Stomach (tissue), 9 donors: ENCODE measurements around the gene GGT6. TPM values are rescaled to one million over a fixed set of nuclear protein-coding genes. Genes with fewer than 3 reads are reported as not detected.

Experiments
- DNase-seq, 2 donors: peaks; one replicate each; pipeline versions ENCODE4 v3.0.0 to v3.0.0-alpha.2; 2013 to 2019
- H3K27ac ChIP-seq, 5 donors: fragments of 200-600 bp in 4 of 5; sonication (generic) in 4 of 5; one replicate each; pipeline ENCODE4 v1.5.1; 2013 to 2019; ENCODE audit warnings: mild to moderate bottlenecking in 1 of 5, moderate library complexity in 1 of 5
- H3K27me3 ChIP-seq, 3 donors: fragments of 200-600 bp; sonication (generic); one replicate each; pipeline ENCODE4 v1.5.1; 2017 to 2019; ENCODE audit warnings: mixed run types in 1 of 3
- H3K36me3 ChIP-seq, 4 donors: fragments of 200-600 bp; sonication (generic); 1 replicate in 3 of 4; 2 replicates in 1 of 4; pipeline ENCODE4 v1.5.1; 2016 to 2019
- H3K4me1 ChIP-seq, 4 donors: fragments of 200-600 bp; sonication (generic); one replicate each; pipeline ENCODE4 v1.5.1; 2016 to 2019
- H3K4me3 ChIP-seq, 4 donors: fragments of 200-600 bp; sonication (generic) in 3 of 4; one replicate each; pipeline ENCODE4 v1.5.1; 2016 to 2019; ENCODE audit warnings: mild to moderate bottlenecking in 1 of 4
- H3K9me3 ChIP-seq, 4 donors: fragments of 200-600 bp; sonication (generic); one replicate each; pipeline ENCODE4 v1.5.1; 2016 to 2019
- EP300 ChIP-seq: sonication (generic); formaldehyde crosslinking; IDR thresholded peaks from one replicate; pipeline ENCODE4 v1.6.1; 2017; ENCODE audit warnings: antibody characterized with exemption
- POLR2A ChIP-seq, 4 donors: fragments of 450-650 bp; IDR thresholded peaks; one replicate each; pipeline ENCODE4 v1.6.1; 2016; ENCODE audit warnings: antibody characterized with exemption in 4 of 4, control low read depth in 2 of 4, mild to moderate bottlenecking in 1 of 4, moderate library complexity in 1 of 4
- POLR2AphosphoS5 ChIP-seq, 3 donors: sonication (generic); formaldehyde crosslinking; IDR thresholded peaks; one replicate each; pipeline ENCODE4 v1.6.1; 2016; ENCODE audit warnings: antibody characterized with exemption in 3 of 3
- WGBS, 5 donors: extraction: QIAGEN DNeasy Blood & Tissue Kit in 3 of 5; methylation state at CpG; one replicate each; pipeline versions ENCODE4 v1.1.5 to v1.1.7; 2013 to 2018; 5-methylcytosine and 5-hydroxymethylcytosine counted together
- intact Hi-C: fragments of 100-400 bp; cut with DNase I; formaldehyde crosslinking; loops from one replicate; pipeline ENCODE4 v1.15.1; 2023; ENCODE audit warnings: low total_unique reads
- polyA plus RNA-seq, 3 donors: library from polyadenylated mRNA; stranded (reverse); fragments of 200-250 nt; gene quantifications; one replicate each; pipeline ENCODE4 v1.2.3, GENCODE V29; 2013
- total RNA-seq, 5 donors: library from RNA; depleted of rRNA; stranded (reverse); fragments of >200 nt; gene quantifications; one replicate each; pipeline versions ENCODE4 v1.1.0 to v1.2.3, GENCODE V29; 2014 to 2016
- TF ChIP-seq, protein P1 (sequence below), 7 experiments: fragments of 450-650 bp in 4 of 7; fragments of 200-600 bp in 3 of 7; sonication (generic) in 3 of 7; IDR thresholded peaks; one replicate each; pipeline ENCODE4 v1.5.1; 2016 to 2019; ENCODE audit warnings: antibody characterized with exemption in 7 of 7, control low read depth in 2 of 7, mild to moderate bottlenecking in 1 of 7
- donor health status: healthy with polysubstance abuse.
- donor health status: Bipolar disorder and iron deficiency.
- donor health status: healthy.

The GGT6 gene
- total and polyA plus RNA-seq, 8 donors, result 4.4 to 147 (median 15.2) TPM

DNA sequence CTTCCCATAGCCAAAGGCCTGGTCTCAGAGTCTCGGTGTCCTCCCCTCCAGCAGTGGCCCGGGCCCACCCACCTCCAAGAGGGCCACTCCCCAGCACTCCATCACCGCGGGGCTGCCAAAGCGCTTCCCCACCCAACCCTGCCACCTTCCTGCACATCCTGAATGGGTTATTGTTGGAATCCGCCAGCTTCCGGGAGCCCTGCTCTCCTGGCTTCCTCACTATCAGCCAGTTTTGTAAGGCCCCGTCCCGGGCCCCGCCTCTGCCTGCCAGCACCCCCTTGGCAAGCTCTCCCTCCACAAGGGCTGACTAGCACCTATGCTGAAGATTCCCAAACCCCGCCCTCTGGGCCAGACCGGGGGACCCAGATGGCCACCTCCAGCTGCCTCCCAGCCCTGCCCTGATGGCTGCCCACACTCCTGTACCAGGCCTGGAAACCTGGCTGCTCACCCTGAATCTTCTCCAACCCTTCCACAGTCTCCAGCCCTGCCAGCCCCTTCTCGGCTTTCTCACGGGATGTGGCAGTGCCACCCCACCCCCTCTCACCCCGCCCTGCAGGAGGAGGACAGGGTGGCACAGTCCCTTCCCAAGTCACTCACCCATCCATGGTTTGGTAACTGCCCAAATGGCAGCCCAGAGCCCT lies 19.6 kb downstream of the GGT6 start:
- WGBS, 5 donors, result 35 to 61% (median 49%) methylated on average over 14 to 15 of the region's 15 CpGs
- H3K9me3 ChIP-seq, result no peaks in the 10 kb centered on the region
- DNase-seq, result peak in 1 of 2 donors; percentile 56
- peak overlapping the region in 1 of 4 donors; percentile 0 for H3K4me3 ChIP-seq
- H3K27me3 ChIP-seq, result peaks cover 0 to 4% (median 0%) of the 10 kb centered on the region in 3 donors
- peaks cover 33 to 58% (median 47%) of the 10 kb centered on the region in 4 donors for H3K4me1 ChIP-seq
- intact Hi-C loops, result loop anchor here (10.0 kb wide), 1 partner anchor 116 kb away; no protein-coding TSS in a partner anchor
- H3K36me3 ChIP-seq, result peaks cover 52 to 92% (median 84%) of the 10 kb centered on the region in 4 donors
- TF ChIP-seq POLR2A (IDR thresholded peaks at IDR 0.05) (no peak), EP300 (no peak), POLR2AphosphoS5 (IDR thresholded peaks at IDR 0.05) (no peak)
- TF ChIP-seq, protein P1, sequence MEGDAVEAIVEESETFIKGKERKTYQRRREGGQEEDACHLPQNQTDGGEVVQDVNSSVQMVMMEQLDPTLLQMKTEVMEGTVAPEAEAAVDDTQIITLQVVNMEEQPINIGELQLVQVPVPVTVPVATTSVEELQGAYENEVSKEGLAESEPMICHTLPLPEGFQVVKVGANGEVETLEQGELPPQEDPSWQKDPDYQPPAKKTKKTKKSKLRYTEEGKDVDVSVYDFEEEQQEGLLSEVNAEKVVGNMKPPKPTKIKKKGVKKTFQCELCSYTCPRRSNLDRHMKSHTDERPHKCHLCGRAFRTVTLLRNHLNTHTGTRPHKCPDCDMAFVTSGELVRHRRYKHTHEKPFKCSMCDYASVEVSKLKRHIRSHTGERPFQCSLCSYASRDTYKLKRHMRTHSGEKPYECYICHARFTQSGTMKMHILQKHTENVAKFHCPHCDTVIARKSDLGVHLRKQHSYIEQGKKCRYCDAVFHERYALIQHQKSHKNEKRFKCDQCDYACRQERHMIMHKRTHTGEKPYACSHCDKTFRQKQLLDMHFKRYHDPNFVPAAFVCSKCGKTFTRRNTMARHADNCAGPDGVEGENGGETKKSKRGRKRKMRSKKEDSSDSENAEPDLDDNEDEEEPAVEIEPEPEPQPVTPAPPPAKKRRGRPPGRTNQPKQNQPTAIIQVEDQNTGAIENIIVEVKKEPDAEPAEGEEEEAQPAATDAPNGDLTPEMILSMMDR (IDR thresholded peaks at IDR 0.05), result no peak
- H3K27ac ChIP-seq, result peak overlapping the region; percentile 18 to 73 (median 30)

DNA sequence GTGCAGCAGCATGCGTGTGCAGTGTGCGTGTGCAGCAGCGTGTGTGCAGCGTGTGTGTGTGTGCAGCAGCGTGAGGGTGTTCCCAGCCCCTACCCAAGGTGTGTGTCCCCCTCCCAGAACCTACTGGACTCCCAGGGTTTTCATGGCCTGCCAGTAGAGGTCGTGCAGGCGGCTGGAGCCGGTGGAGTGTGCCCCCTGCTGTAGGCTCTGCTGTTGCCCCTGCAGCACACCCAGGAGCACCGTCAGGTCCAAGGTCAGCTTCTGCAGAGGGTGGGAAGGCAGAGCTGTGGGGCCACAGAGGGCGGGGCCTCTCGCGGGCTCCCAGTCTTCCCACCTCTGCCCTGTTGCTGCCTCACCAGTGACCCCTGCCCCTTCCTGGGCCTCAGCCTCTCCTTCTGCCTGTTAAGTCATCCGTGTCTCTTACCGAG lies 20.1 kb downstream of the GGT6 start:
- peaks cover 33 to 64% (median 52%) of the 10 kb centered on the region in 4 donors for H3K4me1 ChIP-seq
- H3K27ac ChIP-seq, result peak overlapping the region; percentile 18 to 73 (median 30)
- peaks cover 0 to 9% (median 0%) of the 10 kb centered on the region in 3 donors for H3K27me3 ChIP-seq
- DNase-seq, result peak in 1 of 2 donors; percentile 56
- TF ChIP-seq, protein P1 (IDR thresholded peaks at IDR 0.05), result peak in 2 of 7 experiments; percentile 18 to 32
- TF ChIP-seq EP300, result no peak
- TF ChIP-seq POLR2AphosphoS5 (IDR thresholded peaks at IDR 0.05), result no peak
- TF ChIP-seq POLR2A (IDR thresholded peaks at IDR 0.05), result no peak
- 57 to 68% (median 62%) methylated on average over 13 to 14 of the region's 14 CpGs for WGBS, 5 donors
- no peak overlapping the region for H3K4me3 ChIP-seq
- intact Hi-C loops, result loop anchor here (10.0 kb wide), 1 partner anchor 115 kb away; no protein-coding TSS in a partner anchor
- H3K36me3 ChIP-seq, result peaks cover 47 to 86% (median 78%) of the 10 kb centered on the region in 4 donors
- H3K9me3 ChIP-seq, result no peaks in the 10 kb centered on the region

DNA sequence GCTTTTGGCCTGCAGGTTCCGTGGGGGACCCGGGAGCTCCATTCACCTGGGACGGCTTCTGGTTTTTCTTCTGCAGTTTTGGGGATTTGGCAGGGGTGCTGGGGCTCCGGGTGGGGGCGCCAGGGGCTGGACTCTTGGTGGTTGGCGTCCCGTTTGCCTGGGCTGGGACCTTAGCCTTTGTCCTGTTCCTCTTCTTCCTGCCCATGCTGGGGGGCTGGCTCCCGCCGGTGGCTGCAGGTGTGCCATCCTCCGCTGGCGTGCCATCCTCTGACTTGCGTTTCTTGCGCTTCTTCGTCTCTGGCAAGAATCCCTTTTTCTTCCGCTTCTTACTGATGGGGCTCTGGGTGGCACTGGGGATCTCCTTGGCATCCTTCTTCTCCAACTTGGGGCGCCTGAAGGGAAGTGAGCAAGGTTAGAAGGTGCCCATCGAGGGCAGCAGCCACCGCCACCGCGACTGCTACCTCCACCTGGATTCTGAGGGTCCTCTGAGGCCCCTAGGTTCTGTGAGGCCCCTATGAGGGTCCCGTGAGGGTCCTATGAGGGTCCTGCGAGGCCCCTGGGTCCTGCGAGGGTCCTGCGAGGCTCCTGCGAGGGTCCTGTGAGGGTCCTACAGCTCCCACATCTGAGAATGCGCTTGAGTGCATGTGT lies 20.7 kb downstream of the GGT6 start:
- no peaks in the 10 kb centered on the region for H3K9me3 ChIP-seq
- peaks cover 33 to 69% (median 58%) of the 10 kb centered on the region in 4 donors for H3K4me1 ChIP-seq
- TF ChIP-seq, protein P1 (IDR thresholded peaks at IDR 0.05), result no peak
- no peak for TF ChIP-seq POLR2A (IDR thresholded peaks at IDR 0.05)
- TF ChIP-seq EP300, result no peak
- TF ChIP-seq POLR2AphosphoS5 (IDR thresholded peaks at IDR 0.05), result no peak
- peaks cover 42 to 81% (median 73%) of the 10 kb centered on the region in 4 donors for H3K36me3 ChIP-seq
- WGBS, 5 donors, result 89 to 94% (median 93%) methylated on average over 24 to 26 of the region's 26 CpGs
- intact Hi-C loops, result loop anchor here (10.0 kb wide), 1 partner anchor 115 kb away; no protein-coding TSS in a partner anchor
- H3K4me3 ChIP-seq, result no peak overlapping the region
- DNase-seq, result no peak
- peaks cover 0 to 9% (median 0%) of the 10 kb centered on the region in 3 donors for H3K27me3 ChIP-seq
- peak overlapping the region in 2 of 5 donors; percentile 42 to 65 for H3K27ac ChIP-seq

DNA sequence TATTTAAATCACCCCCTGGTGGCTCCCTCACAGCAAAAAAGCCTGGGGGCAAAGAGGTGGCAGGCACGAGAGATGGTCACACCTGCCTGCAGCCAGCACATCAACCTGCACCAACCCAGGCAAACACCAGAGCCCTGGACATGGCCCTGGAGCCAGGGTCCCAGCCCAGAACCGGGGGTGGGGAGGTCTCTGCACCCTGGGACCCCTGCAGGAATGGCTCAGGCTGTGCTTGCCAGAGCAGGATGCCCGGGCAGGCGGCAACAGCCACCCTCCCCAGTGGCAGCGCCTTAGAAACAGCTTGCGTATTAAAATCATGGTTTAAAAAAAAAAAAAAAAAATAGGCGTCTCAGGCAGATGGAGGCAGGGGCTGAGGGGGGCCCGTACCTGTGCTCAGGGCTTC lies 21.4 kb downstream of the GGT6 start:
- peaks cover 35 to 74% (median 66%) of the 10 kb centered on the region in 4 donors for H3K36me3 ChIP-seq
- H3K27me3 ChIP-seq, result peaks cover 0 to 9% (median 0%) of the 10 kb centered on the region in 3 donors
- TF ChIP-seq EP300, result no peak
- TF ChIP-seq POLR2A (IDR thresholded peaks at IDR 0.05), result no peak
- TF ChIP-seq, protein P1 (IDR thresholded peaks at IDR 0.05), result no peak
- TF ChIP-seq POLR2AphosphoS5 (IDR thresholded peaks at IDR 0.05), result no peak
- no peaks in the 10 kb centered on the region for H3K9me3 ChIP-seq
- WGBS, 5 donors, result 81 to 88% (median 88%) methylated on average over 8 of the region's 8 CpGs
- H3K27ac ChIP-seq, result peak overlapping the region in 2 of 5 donors; percentile 65 to 77
- DNase-seq, result no peak
- peaks cover 39 to 76% (median 64%) of the 10 kb centered on the region in 4 donors for H3K4me1 ChIP-seq
- no peak overlapping the region for H3K4me3 ChIP-seq
- intact Hi-C loops, result no loop called here
